Stimulated activated CD8-positive, alpha-beta memory T cell treated with anti-CD3 and anti-CD28 coated beads, Interleukin-15, amount 100 ng/mL, for 1 hour (primary cell): ENCODE measurements around the gene SPACDR.

Experiments used
- DNase-seq: peaks from one replicate; pipeline ENCODE4 v3.0.0-alpha.2; 2020; ENCODE audit warnings: low read depth

The SPACDR gene

DNA sequence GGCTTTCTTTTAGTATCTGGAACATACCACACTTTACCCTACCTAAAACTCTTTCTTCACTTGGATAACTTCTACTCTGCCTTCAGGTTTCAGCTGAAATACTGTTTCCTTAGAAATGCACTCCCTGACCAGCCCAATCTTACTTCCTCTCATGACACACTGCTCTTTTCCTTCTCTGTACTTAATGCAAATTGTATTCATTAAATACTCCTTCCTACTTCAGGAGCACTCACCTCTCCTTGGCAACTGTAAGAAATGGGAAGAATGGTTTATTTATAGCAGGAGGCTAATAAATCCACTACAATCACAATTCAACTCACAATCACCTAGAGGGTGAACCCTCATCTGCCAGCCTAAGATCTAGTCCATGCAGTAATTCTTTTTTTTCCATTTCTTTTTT is 50.7 kb downstream of the SPACDR start:
- DNase-seq: no peak

DNA sequence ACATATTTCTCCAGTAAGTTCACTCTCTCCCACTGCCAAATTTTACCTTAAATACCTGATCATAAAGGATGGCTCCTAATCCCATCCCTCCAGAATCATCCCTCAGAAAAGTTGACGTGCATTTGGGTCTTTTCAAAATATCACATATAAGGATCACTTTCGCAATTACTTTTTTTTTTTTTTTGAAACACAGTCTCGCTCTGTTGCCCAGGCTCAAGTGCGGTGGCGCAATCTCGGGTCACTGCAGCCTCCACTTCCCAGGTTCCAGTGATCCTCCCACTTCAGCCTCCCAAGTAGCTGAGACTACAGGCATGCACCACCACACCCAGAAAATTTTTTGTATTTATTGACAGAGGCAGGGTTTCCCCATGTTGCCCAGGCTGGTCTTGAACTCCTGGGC is 53.0 kb downstream of the SPACDR start:
- DNase-seq: no peak

DNA sequence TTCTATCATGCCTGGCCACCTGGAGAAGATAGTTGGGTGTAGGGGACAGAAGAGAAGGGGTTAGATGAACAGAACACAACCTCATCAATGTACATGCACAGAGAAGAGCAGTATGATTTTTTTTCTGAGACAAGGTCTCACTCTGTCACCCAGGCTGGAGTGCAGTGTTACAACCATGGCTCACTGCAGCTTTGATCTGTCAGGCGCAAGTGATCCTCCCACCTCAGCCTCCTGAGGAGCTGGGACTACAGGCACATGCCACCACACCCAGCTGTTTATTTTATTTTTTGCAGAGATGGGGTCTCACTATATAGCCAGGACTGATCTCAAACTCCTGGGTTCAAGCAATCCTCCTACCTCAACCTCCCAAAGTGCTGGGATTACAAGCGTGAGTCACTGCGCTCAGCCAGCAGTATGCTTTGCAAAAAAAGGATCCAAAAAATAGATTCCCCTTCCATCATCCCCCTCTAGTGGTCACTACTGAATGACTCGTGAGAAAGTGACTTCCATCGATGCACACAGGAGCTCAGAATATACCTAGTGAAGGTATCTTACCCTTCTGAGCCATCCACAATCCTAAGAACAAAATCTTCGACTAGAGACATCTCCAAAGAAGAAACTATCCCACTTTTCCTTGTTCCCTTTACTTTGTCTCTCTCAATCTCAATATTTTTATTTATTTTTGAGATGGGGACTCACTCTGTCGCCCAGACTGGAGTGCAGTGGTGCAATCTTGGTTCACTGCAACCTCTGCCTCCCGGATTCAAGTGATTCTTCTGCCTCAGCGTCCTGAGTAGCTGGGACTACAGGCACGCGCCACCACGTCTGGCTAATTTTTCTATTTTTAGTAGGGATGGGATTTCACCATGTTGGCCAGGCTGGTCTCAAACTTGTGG is 56.5 kb downstream of the SPACDR start:
- no peak for DNase-seq

DNA sequence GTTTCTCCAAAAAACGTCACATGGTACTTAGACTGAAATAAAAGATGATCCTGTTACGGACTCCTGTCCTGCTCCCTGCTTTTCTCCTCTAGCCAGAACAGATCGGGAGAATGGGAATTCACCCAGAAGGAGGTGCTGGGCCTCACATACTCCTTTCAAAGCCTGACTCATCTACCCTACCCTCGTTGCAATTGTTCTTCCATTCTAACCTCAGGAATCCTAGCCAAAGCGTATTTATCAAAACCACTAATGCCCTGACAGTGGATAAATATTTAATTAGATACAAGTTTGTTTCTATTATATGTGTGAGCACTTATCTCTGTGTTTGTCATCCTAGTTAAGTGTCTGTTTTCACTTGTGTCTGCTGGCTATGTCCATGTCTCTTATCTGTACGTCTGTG is 57.3 kb downstream of the SPACDR start:
- no peak for DNase-seq
